Peyer's patch (tissue), 4 donors: Measurements from ENCODE around the gene CLTCL1. TPM values are rescaled to one million over a fixed set of nuclear protein-coding genes. Genes with fewer than 3 reads are reported as not detected.

Source experiments
- DNase-seq, 3 donors: peaks; one replicate each; pipeline ENCODE4 v3.0.0-alpha.2; 2017 to 2019
- H3K27ac ChIP-seq, 4 donors: fragments of 200-600 bp; sonication (generic); one replicate each; pipeline ENCODE4 v1.5.1; 2016 to 2019
- H3K27me3 ChIP-seq, 2 donors: fragments of 200-600 bp; sonication (generic); one replicate each; pipeline ENCODE4 v1.5.1; 2019
- H3K36me3 ChIP-seq, 3 donors: fragments of 200-600 bp; sonication (generic); one replicate each; pipeline ENCODE4 v1.5.1; 2016 to 2019
- H3K4me1 ChIP-seq, 4 donors: fragments of 200-600 bp; sonication (generic); one replicate each; pipeline ENCODE4 v1.5.1; 2016 to 2019
- H3K4me3 ChIP-seq, 4 donors: fragments of 200-600 bp; sonication (generic); 1 replicate in 3 of 4; 2 replicates in 1 of 4; pipeline ENCODE4 v1.5.1; 2016 to 2019; ENCODE audit warnings: mild to moderate bottlenecking in 1 of 4
- H3K9me3 ChIP-seq, 4 donors: fragments of 200-600 bp; sonication (generic); one replicate each; pipeline ENCODE4 v1.5.1; 2016 to 2019; ENCODE audit warnings: mild to moderate bottlenecking in 1 of 4
- POLR2A ChIP-seq, 2 donors: fragments of 450-650 bp; IDR thresholded peaks; one replicate each; pipeline ENCODE4 v1.5.1; 2017; ENCODE audit warnings: antibody characterized with exemption in 2 of 2, mild to moderate bottlenecking in 2 of 2, moderate library complexity in 2 of 2
- total RNA-seq, 4 donors: library from RNA; depleted of rRNA; stranded (reverse); fragments of >200 nt; gene quantifications; one replicate each; pipeline ENCODE4 v1.1.0, GENCODE V29; 2016
- TF ChIP-seq, protein P1 (sequence below), 6 experiments: fragments of 450-650 bp in 4 of 6; fragments of 200-600 bp in 2 of 6; sonication (generic) in 1 of 6; IDR thresholded peaks; one replicate each; pipeline ENCODE4 v1.5.1; 2017 to 2019; ENCODE audit warnings: antibody characterized with exemption in 6 of 6, mild to moderate bottlenecking in 3 of 6, moderate library complexity in 1 of 6

Gene CLTCL1
- total RNA-seq, 4 donors from 2014 or later = 0.47 to 3.9 (median 3.0) TPM

GRCh38 chr22:19238900-19239299 is 52.6 kb downstream of the CLTCL1 start:
- no peak for DNase-seq
- H3K4me1 ChIP-seq = no peaks in the 10 kb centered on the region
- H3K27me3 ChIP-seq = no peaks in the 10 kb centered on the region
- TF ChIP-seq, protein P1, sequence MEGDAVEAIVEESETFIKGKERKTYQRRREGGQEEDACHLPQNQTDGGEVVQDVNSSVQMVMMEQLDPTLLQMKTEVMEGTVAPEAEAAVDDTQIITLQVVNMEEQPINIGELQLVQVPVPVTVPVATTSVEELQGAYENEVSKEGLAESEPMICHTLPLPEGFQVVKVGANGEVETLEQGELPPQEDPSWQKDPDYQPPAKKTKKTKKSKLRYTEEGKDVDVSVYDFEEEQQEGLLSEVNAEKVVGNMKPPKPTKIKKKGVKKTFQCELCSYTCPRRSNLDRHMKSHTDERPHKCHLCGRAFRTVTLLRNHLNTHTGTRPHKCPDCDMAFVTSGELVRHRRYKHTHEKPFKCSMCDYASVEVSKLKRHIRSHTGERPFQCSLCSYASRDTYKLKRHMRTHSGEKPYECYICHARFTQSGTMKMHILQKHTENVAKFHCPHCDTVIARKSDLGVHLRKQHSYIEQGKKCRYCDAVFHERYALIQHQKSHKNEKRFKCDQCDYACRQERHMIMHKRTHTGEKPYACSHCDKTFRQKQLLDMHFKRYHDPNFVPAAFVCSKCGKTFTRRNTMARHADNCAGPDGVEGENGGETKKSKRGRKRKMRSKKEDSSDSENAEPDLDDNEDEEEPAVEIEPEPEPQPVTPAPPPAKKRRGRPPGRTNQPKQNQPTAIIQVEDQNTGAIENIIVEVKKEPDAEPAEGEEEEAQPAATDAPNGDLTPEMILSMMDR (IDR thresholded peaks at IDR 0.05) = no peak
- TF ChIP-seq POLR2A (IDR thresholded peaks at IDR 0.05) = no peak
- no peaks in the 10 kb centered on the region for H3K9me3 ChIP-seq
- H3K36me3 ChIP-seq = no peaks in the 10 kb centered on the region
- H3K27ac ChIP-seq = no peak overlapping the region
- H3K4me3 ChIP-seq = no peak overlapping the region

DNA sequence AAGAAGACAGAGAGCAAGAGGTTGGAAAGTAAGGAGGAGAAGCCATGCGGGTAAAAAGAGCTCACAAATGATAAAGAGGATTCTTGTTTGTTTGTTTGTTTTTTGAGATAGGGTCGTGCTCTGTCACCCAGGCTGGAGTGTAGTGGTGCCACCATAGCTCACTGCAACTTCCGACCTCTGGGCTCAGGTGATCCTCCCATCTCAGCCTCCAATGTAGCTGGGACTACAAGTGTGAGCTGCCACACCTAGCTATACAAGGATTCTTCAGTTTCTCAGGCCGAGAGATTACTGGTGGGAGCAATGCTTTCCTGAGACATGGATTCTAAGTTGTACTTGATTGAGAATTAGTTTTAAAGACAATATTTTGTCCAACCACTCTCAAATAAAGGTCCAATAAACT is 55.6 kb downstream of the CLTCL1 start:
- H3K9me3 ChIP-seq = no peaks in the 10 kb centered on the region
- no peaks in the 10 kb centered on the region for H3K36me3 ChIP-seq
- no peaks in the 10 kb centered on the region for H3K27me3 ChIP-seq
- no peaks in the 10 kb centered on the region for H3K4me1 ChIP-seq
- no peak for TF ChIP-seq POLR2A (IDR thresholded peaks at IDR 0.05)
- TF ChIP-seq, protein P1 (IDR thresholded peaks at IDR 0.05) = no peak
- no peak overlapping the region for H3K27ac ChIP-seq
- H3K4me3 ChIP-seq = no peak overlapping the region
- no peak for DNase-seq

DNA sequence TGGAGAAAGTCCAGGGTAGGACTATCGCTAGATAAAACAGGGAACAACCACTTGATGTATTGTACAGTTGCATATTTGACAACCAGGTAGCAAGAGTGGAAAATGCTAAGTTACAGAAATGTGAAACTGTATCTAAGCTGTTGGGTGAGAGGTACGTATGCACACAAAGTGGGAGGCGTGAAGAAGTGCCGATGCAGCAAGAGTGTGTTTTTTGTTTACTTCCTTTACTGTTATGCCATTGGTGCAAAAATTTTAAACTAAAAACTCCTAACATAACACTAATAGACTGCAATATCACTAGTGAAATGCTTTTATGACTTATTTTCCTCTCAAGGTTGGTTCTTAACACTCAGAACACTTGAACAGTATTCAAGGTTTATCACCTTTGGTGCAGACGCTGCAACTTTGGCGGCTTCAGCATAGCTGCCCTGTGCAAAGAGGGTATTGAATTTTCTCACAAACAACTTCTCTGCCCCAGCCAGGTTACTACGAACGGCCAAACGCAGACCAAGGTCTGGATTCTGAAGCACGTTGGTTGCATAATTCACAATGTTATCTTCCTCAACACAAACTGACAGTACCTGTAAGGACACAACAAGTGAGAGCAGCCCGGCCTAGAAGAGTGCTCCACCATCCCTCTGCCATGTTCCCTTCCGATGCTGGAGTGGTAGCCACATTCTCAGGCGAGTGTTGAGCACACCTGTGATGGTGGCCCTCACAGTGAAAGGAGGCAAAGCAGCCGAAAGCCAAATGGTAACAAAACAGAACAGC is 57.2 kb downstream of the CLTCL1 start:
- Histone ChIP-seq H3K27me3 (no peaks in the 10 kb centered on the region), H3K36me3 (no peaks in the 10 kb centered on the region), H3K27ac (no peak overlapping the region), H3K4me3 (no peak overlapping the region), H3K4me1 (no peaks in the 10 kb centered on the region), H3K9me3 (no peaks in the 10 kb centered on the region)
- peak in 1 of 3 donors; percentile 13 for DNase-seq
- no peak for TF ChIP-seq POLR2A (IDR thresholded peaks at IDR 0.05)
- TF ChIP-seq, protein P1 (IDR thresholded peaks at IDR 0.05) = no peak

DNA sequence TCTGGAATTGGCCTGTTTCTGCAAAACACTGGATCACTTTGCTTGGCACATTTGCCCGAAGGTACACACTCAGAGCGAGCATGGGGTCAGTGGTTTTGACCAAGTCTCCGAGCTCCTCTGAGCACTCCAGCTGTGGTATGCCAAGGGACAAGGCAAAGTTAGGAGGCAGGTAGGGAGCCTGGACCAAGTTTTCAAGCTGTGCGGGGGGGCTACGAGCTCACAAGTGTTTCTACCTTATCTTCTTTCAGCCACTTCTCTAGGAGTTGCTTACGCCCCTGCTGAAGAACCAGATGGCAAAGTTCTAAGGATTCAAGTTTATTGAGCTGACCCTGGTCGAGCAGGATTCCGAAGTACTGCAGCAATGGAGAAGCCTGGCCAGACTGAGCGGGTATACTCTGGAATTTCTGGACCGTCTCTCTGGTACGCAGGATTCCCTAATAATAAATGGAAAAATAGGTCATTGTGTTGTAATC is 58.3 kb downstream of the CLTCL1 start:
- Histone ChIP-seq H3K9me3 (no peaks in the 10 kb centered on the region), H3K27ac (no peak overlapping the region), H3K27me3 (no peaks in the 10 kb centered on the region), H3K4me1 (no peaks in the 10 kb centered on the region), H3K36me3 (no peaks in the 10 kb centered on the region), H3K4me3 (no peak overlapping the region)
- TF ChIP-seq, protein P1 (IDR thresholded peaks at IDR 0.05) = no peak
- no peak for TF ChIP-seq POLR2A (IDR thresholded peaks at IDR 0.05)
- no peak for DNase-seq

DNA sequence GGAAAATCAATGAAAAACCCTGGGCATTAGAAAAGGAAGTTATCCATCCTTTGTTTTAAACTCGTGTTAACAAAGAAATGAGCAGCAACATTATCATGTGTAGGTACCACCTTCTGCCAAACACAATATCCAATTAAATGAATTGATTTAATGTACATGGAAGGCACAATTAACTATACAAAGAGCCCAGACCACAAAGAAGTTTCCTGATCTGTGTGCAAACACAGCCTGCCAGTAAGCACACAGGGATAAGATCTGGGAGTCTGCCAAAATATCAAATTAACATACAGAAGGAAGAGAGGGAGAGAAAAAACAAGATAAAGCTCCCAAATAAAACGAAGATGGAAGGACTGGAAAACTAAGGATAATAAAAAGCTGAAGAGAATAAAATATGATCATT is 58.9 kb downstream of the CLTCL1 start:
- Histone ChIP-seq H3K9me3 (no peaks in the 10 kb centered on the region), H3K27me3 (no peaks in the 10 kb centered on the region), H3K36me3 (no peaks in the 10 kb centered on the region), H3K4me3 (no peak overlapping the region), H3K27ac (no peak overlapping the region), H3K4me1 (no peaks in the 10 kb centered on the region)
- no peak for TF ChIP-seq POLR2A (IDR thresholded peaks at IDR 0.05)
- TF ChIP-seq, protein P1 (IDR thresholded peaks at IDR 0.05) = no peak
- no peak for DNase-seq
